ENCODE data around the gene TMEM151B. TPM values are rescaled to one million over a fixed set of nuclear protein-coding genes. Genes with fewer than 3 reads are reported as not detected.

The TMEM151B gene
- total and polyA plus RNA-seq, 4 donors, result 9.3 to 53.1 (median 34.5) TPM

GRCh38 chr6:44356487-44356886, 86.2 kb downstream of the TMEM151B start:
- Histone ChIP-seq H3K27me3 (ENCODE audit: control insufficient read depth, insufficient read depth, low read length) (no peaks in the 10 kb centered on the region), H3K36me3 (ENCODE audit: control insufficient read depth, insufficient read depth, low read length) (no peaks in the 10 kb centered on the region), H3K27ac (ENCODE audit: low read depth, low read length) (no peak overlapping the region), H3K4me3 (ENCODE audit: low read depth, low read length) (no peak overlapping the region), H3K9me3 (ENCODE audit: control insufficient read depth, insufficient read depth, low read length) (no peaks in the 10 kb centered on the region), H3K4me1 (ENCODE audit: control insufficient read depth, insufficient read depth, low read length) (no peaks in the 10 kb centered on the region)
- DNase-seq (ENCODE audit: low read depth in 4 of 6, low spot score in 6 of 6), result no peak
- whole genome bisulfite sequencing (ENCODE audit: insufficient coverage), result 82% methylated on average over 1 of the region's 1 CpG

Other genes starting within 250 kb of the TMEM151B start
- gene MRPL14, start 143.0 kb upstream of the TMEM151B start, total RNA-seq, result 10 to 100 TPM; 32.1 to 53.1 TPM
- 10 to 100 TPM; 34.6 to 38.3 TPM for gene MRPL14, start 143.0 kb upstream of the TMEM151B start, polyA plus RNA-seq (ENCODE audit: insufficient read length in 2 of 2)
- 10 to 100 TPM; 29.2 to 41.6 TPM for gene TMEM63B, start 142.9 kb upstream of the TMEM151B start, total RNA-seq
- gene TMEM63B, start 142.9 kb upstream of the TMEM151B start, polyA plus RNA-seq (ENCODE audit: insufficient read length in 2 of 2), result 100 to 1,000 TPM in 1 of 2 donors, 10 to 100 TPM in 1; 92.3 to 104 TPM
- gene CAPN11, start 111.6 kb upstream of the TMEM151B start, total RNA-seq, result under 1 TPM; 0.17 to 0.20 TPM
- under 1 TPM in 1 of 2 donors, not detected in 1; 0.17 TPM for gene CAPN11, start 111.6 kb upstream of the TMEM151B start, polyA plus RNA-seq (ENCODE audit: insufficient read length in 2 of 2)
- under 1 TPM in 1 of 2 donors, not detected in 1; 0.22 TPM for gene MYMX, start 53.5 kb upstream of the TMEM151B start, total RNA-seq
- gene MYMX, start 53.5 kb upstream of the TMEM151B start, polyA plus RNA-seq (ENCODE audit: insufficient read length in 2 of 2), result not detected
- gene SLC29A1, start 46.9 kb upstream of the TMEM151B start, total RNA-seq, result 10 to 100 TPM; 16.1 to 17.5 TPM
- 10 to 100 TPM; 37.0 to 51.8 TPM for gene SLC29A1, start 46.9 kb upstream of the TMEM151B start, polyA plus RNA-seq (ENCODE audit: insufficient read length in 2 of 2)
- gene HSP90AB1, start 23.3 kb upstream of the TMEM151B start, total RNA-seq, result 100 to 1,000 TPM; 484 to 875 TPM
- 100 to 1,000 TPM; 793 to 863 TPM for gene HSP90AB1, start 23.3 kb upstream of the TMEM151B start, polyA plus RNA-seq (ENCODE audit: insufficient read length in 2 of 2)
- gene SLC35B2, start 12.9 kb upstream of the TMEM151B start, total RNA-seq, result 10 to 100 TPM; 39.3 to 53.7 TPM
- 10 to 100 TPM; 63.2 to 63.7 TPM for gene SLC35B2, start 12.9 kb upstream of the TMEM151B start, polyA plus RNA-seq (ENCODE audit: insufficient read length in 2 of 2)
- gene NFKBIE, start 4.9 kb upstream of the TMEM151B start, total RNA-seq, result 10 to 100 TPM in 1 of 2 donors, 1 to 10 TPM in 1; 3.5 to 10.9 TPM
- gene NFKBIE, start 4.9 kb upstream of the TMEM151B start, polyA plus RNA-seq (ENCODE audit: insufficient read length in 2 of 2), result 10 to 100 TPM; 15.0 to 15.8 TPM
- 10 to 100 TPM; 11.5 to 18.3 TPM for gene AARS2, start 42.9 kb downstream of the TMEM151B start, total RNA-seq
- gene AARS2, start 42.9 kb downstream of the TMEM151B start, polyA plus RNA-seq (ENCODE audit: insufficient read length in 2 of 2), result 10 to 100 TPM; 13.0 to 17.2 TPM
- under 1 TPM; 0.30 to 0.88 TPM for gene SPATS1, start 72.2 kb downstream of the TMEM151B start, total RNA-seq
- gene SPATS1, start 72.2 kb downstream of the TMEM151B start, polyA plus RNA-seq (ENCODE audit: insufficient read length in 2 of 2), result under 1 TPM; 0.51 to 0.57 TPM
- gene CDC5L, start 117.3 kb downstream of the TMEM151B start, total RNA-seq, result 10 to 100 TPM; 28.0 to 31.8 TPM
- gene CDC5L, start 117.3 kb downstream of the TMEM151B start, polyA plus RNA-seq (ENCODE audit: insufficient read length in 2 of 2), result 10 to 100 TPM; 22.2 to 29.3 TPM

Data from spinal cord (tissue), 10 donors.